MM.1S (cell line): ENCODE measurements around the gene ZNF92.

Source experiments
- EZH2phosphoT487 ChIP-seq: fragments of 300-600 bp; sonication (generic); IDR thresholded peaks from 2 replicates; pipeline ENCODE4 v1.6.1; 2018; ENCODE audit warnings: antibody characterized with exemption, low read length
- TF ChIP-seq, protein P1 (sequence below): fragments of 300-600 bp; sonication (generic); IDR thresholded peaks from 2 replicates; pipeline ENCODE4 v1.5.1; 2016; ENCODE audit warnings: antibody characterized with exemption, low read length, mixed read lengths

DNA sequence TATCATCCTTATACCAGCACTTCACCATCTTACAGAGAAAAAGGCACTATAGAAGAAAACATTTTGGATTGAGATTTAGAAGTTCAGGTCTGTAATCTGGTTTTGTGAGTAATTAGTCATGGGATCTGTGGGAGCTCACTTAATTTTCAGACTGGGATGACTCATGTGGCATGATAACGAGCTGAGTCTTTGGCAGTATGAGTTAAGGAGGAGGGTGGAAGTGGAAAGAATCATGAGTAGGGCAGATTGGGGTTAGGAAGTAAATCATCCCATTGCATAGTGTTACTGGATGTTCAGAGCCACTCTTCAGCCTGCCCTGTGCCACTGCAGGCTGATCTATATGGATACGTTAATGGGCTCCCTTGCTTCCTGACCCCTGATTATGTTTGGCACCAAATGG is 64.9 kb downstream of the ZNF92 start:
- TF ChIP-seq, protein P1, sequence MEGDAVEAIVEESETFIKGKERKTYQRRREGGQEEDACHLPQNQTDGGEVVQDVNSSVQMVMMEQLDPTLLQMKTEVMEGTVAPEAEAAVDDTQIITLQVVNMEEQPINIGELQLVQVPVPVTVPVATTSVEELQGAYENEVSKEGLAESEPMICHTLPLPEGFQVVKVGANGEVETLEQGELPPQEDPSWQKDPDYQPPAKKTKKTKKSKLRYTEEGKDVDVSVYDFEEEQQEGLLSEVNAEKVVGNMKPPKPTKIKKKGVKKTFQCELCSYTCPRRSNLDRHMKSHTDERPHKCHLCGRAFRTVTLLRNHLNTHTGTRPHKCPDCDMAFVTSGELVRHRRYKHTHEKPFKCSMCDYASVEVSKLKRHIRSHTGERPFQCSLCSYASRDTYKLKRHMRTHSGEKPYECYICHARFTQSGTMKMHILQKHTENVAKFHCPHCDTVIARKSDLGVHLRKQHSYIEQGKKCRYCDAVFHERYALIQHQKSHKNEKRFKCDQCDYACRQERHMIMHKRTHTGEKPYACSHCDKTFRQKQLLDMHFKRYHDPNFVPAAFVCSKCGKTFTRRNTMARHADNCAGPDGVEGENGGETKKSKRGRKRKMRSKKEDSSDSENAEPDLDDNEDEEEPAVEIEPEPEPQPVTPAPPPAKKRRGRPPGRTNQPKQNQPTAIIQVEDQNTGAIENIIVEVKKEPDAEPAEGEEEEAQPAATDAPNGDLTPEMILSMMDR: no peak
- no peak for TF ChIP-seq EZH2phosphoT487
